ENCODE results near the gene ATXN7L3.

- no peak for TF ChIP-seq CEBPB (IDR thresholded peaks at IDR 0.05)
- no peak for TF ChIP-seq RAD21 (IDR thresholded peaks at IDR 0.05; ENCODE audit: low read depth)
- TF ChIP-seq, protein P1, sequence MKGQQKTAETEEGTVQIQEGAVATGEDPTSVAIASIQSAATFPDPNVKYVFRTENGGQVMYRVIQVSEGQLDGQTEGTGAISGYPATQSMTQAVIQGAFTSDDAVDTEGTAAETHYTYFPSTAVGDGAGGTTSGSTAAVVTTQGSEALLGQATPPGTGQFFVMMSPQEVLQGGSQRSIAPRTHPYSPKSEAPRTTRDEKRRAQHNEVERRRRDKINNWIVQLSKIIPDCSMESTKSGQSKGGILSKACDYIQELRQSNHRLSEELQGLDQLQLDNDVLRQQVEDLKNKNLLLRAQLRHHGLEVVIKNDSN (IDR thresholded peaks at IDR 0.05) = no peak
- no peak for TF ChIP-seq YY1 (IDR thresholded peaks at IDR 0.05; ENCODE audit: low read depth)
These were observed 40.0 kb downstream of the ATXN7L3 start for GRCh38 chr17:44159519-44160210.

Measured in Ishikawa (cell line).